GM19043 (cell line): ENCODE data around the gene RPIA.
"Not testable (repeated sequence)": the region's sequence is repeated elsewhere in the genome, so short reads cannot be mapped to it uniquely, and the experiment has no call there.

ENCODE experiments used
- ATAC-seq: cut with Tn5 transposase; IDR thresholded peaks from one replicate; pipeline ENCODE4 v1.9.1; 2021; ENCODE audit warnings: low read depth; ENCODE audit not compliant: unreplicated experiment

The RPIA gene

GRCh38 chr2:88729061-88729745, 37.7 kb downstream of the RPIA start:
- ATAC-seq, result no peak

GRCh38 chr2:88733155-88733902, 41.9 kb downstream of the RPIA start:
- no peak for ATAC-seq

DNA sequence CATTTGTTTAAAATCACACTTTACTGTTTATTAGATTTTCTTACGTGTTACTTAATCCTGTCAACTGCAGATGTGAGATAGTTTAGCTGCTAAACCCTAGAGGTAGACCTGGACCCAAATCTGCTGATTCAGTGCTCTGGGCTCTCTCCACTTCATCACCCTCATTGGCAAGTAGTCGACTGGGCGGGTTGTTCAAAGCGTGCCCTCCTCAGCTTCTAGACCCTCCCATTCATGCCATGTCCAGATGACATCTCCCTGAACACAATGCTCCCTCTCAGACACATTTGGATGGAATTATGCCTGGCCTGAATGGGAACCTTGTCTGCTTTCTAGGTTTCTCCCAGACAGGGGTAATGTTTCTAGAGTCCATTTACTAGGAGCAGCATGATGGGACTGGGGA, 43.7 kb downstream of the RPIA start:
- no peak for ATAC-seq

- ATAC-seq, result no peak
These were observed 44.4 kb downstream of the RPIA start for GRCh38 chr2:88735853-88736252.

GRCh38 chr2:88736437-88736836, 45.0 kb downstream of the RPIA start:
- no peak for ATAC-seq

DNA sequence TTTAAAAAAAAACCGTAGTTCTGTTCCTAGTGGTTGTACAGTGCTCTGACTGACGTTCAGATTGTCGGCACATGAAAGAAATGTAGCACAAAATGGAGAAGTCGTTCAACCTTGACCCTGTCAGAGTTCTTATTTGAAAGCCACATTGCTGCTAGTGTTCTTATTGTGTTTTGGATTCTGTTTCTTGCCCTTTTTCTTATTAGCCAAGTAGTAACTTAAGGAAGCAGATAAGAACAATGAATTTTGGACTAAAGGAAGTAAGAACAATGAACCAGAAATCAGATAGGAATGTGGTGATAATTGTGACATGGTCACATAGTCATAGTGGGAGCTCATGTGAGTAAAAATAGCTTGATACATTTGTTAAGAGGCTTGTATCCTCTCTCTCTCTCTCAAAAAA, 45.9 kb downstream of the RPIA start:
- ATAC-seq, result no peak

DNA sequence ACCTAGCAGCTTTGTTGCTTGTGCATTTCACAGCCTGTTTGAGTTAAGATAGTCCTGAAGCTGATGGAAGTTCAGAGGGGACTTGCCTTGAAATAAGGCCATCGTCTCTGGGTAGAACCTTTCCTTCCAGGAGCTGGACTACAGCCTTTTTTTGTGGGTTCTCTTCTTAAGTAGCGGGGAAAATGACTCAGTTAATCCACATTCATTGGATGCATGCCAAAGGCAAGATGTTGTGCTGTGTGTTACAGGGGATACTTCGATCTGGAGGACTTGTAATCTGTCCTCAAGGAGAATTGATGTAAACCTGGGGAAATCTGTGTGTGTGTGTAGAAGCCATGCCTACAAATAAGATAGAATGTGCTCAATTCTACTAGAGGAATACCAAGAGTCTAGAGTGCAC, 46.8 kb downstream of the RPIA start:
- no peak for ATAC-seq

- ATAC-seq, result peak; percentile 72
These were observed 48.6 kb downstream of the RPIA start for GRCh38 chr2:88739985-88740600.

DNA sequence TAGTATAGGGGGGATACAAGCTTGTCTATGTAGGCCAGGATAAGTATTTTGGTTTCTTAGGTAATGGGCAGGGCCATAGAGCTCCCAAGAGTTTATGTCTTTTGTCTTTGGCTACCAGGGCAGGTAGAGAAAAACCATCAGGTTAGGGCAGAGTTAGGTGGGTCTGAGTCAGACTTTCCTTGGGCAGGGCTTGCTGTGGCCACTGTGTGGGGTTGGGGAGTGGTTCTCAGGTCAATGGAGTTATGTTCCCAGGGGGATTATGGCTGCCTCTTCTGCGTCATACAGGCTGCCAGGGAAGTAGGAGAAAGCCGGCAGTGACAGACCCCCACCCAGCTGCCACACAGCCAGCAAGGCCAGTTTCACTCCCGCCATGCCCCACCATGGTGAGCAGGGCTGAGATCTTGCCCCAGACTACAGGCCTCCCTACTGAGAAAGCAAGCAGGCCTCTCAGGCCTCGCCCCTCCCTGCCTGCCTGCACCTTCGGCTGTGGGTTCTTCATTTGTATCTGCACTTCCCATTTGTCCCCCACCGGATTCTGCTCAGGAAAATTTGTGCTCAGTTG, 55.5 kb downstream of the RPIA start:
- ATAC-seq, result no peak

DNA sequence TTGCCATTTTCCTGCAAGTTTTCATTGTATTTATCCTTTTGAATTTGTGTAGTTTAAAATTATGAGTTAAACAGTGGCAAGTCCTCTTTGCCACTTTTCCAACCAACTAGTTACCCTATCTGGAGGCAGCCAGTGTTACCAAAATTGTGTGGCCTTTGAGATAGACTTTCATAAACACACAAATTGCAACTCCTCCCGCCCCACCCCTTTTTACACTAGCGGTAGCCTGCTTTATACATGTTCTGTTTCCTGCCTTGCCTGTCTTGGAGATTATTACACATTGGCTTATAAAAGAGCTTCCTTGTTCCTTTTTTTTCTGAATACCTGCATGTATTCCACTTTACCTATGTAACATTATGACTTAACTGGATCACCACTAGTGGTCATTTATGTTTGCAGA, 56.5 kb downstream of the RPIA start:
- ATAC-seq, result no peak

DNA sequence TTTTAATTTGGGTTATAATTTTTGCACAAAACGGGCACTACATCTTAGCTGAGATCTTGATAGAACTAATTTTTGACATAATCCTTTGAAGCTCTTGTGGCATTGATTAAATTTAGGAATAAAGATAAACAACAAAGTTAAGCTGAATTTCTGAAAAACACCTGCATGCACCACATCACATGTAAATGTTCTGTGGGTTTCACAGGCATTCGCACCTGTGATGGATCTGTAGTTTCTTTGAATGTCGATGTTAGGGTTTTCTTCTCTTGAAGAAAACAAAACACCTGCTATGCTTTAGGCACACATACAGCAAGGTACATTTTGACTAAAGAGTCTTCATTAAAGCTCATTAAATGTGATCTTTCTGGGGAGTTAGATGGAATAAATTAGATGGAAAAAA, 60.3 kb downstream of the RPIA start:
- ATAC-seq, result no peak

- peak; percentile 92 for ATAC-seq
These were observed 62.5 kb downstream of the RPIA start for GRCh38 chr2:88753833-88754584.

DNA sequence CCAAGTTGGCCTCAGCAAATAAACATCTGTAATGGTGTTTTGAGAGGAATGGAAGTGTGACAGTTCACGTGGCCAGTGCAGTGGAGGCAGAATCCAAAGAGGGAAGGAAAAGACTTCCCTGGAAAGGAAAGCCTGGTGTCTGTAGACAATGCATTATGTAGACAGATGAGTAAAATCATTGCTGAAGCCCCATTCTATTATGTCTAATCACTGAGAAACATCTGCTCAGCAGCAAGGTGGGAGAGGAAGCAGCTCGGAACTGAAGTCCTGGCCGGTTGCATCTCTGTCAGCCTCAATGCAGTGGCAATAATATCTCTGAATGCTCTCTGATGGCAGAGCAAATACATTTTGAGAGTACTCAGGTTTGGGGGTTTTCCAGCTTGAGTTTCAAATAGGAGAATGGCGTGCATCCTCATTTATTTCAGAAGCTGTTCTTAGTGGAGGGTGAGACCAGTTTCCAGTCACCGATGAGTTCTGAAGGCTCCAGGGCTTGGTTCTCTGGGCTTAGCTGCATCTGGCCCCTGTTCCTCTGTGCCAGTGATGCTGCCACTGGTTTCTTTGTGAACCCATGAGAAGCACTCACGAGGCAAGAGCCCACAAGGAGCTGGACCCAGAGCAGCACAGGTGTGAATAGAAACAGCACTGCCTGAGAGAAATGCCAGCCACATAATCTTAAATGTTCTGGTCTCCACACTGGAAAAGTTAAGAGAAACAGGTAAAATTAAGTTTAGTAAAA, 63.3 kb downstream of the RPIA start:
- peak; percentile 17 for ATAC-seq

DNA sequence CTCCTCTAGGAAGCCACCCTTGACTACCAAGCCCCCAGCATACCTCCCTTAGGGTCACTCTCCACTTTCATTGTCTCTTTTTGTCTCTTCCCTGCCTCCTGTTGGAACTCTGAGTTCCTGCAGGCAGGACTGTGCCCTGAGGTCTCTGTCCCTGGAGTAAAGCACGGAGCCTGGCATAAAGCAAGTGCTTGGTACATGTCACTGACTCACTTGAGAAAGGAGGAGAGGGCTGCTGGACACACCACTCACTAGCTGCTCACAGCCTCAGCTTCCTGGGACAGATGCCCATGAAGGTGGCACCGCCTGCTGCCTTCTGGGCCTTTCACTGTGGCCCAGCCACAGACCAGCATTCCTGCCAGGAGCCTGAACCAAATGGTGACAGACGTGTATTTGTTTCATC, 64.4 kb downstream of the RPIA start:
- ATAC-seq, result no peak

- ATAC-seq, result no peak
These were observed 65.6 kb downstream of the RPIA start for GRCh38 chr2:88757025-88757424.

DNA sequence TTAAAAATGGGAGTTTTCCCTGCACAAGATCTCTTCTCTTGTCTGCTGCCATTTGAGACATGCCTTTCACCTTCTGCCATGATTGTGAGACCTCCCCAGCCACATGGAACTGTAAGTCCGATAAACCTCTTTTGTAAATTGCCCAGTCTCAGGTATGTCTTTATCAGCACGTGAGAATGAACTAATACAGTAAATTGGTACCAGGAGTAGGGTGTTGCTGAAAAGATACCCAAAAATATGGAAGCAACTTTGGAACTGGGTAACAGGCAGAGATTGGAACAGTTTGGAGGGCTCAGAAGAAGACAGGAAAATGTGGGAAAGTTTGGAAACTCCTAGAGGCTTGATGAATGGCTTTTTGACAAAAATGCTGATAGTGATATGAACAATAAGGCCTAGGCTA, 67.2 kb downstream of the RPIA start:
- not testable (repeated sequence) for ATAC-seq

- no peak for ATAC-seq
These were observed 69.5 kb downstream of the RPIA start for GRCh38 chr2:88760819-88761598.

GRCh38 chr2:88764141-88764849, 72.8 kb downstream of the RPIA start:
- no peak for ATAC-seq

DNA sequence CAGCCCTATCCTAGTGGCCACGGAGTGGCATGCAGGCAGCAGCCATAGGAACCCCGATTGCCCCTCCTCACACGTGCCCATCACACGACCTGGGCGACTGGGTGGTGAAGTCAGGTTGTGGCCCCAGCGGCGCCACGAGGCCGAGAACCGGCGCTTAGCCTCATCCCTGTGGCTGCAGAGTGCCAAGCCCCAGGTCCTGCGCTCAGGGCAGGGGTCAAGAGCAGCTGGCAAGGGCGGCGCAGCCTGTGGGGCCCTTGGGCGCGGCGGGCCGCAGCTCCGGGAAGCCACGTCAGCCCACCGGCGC, 73.3 kb downstream of the RPIA start:
- no peak for ATAC-seq
